Suprapubic skin (tissue), 4 donors: ENCODE data around the gene DCAKD. TPM values are rescaled to one million over a fixed set of nuclear protein-coding genes. Genes with fewer than 3 reads are reported as not detected.

Experiments used
- DNase-seq, 2 donors: peaks; one replicate each; pipeline ENCODE4 v3.0.0-alpha.2; 2019; ENCODE audit warnings: low spot score in 2 of 2
- H3K27ac ChIP-seq: fragments of 200-600 bp; sonication (generic); one replicate; pipeline ENCODE4 v1.5.1; 2019
- H3K27me3 ChIP-seq: fragments of 200-600 bp; sonication (generic); one replicate; pipeline ENCODE4 v1.5.1; 2019
- H3K36me3 ChIP-seq: fragments of 200-600 bp; sonication (generic); one replicate; pipeline ENCODE4 v1.5.1; 2019
- H3K4me1 ChIP-seq: fragments of 200-600 bp; sonication (generic); one replicate; pipeline ENCODE4 v1.5.1; 2019
- H3K4me3 ChIP-seq: fragments of 200-600 bp; sonication (generic); one replicate; pipeline ENCODE4 v1.5.1; 2019; ENCODE audit warnings: mild to moderate bottlenecking
- H3K9me3 ChIP-seq: fragments of 200-600 bp; sonication (generic); one replicate; pipeline ENCODE4 v1.5.1; 2019
- CTCF ChIP-seq, 2 donors: fragments of 200-600 bp in 1 of 2; fragments of 450-650 bp in 1 of 2; sonication (generic) in 1 of 2; IDR thresholded peaks; one replicate each; pipeline ENCODE4 v1.5.1; 2016 to 2019; ENCODE audit warnings: antibody characterized with exemption in 2 of 2, mild to moderate bottlenecking in 1 of 2, moderate library complexity in 1 of 2
- EP300 ChIP-seq: sonication (generic); formaldehyde crosslinking; IDR thresholded peaks from one replicate; pipeline ENCODE4 v1.6.1; 2017; ENCODE audit warnings: antibody characterized with exemption
- POLR2A ChIP-seq, 2 donors: fragments of 450-650 bp; IDR thresholded peaks; one replicate each; pipeline ENCODE4 v1.6.1; 2017; ENCODE audit warnings: antibody characterized with exemption in 2 of 2, mild to moderate bottlenecking in 2 of 2, moderate library complexity in 2 of 2
- POLR2AphosphoS5 ChIP-seq, 3 donors: sonication (generic); formaldehyde crosslinking; IDR thresholded peaks; one replicate each; pipeline ENCODE4 v1.6.1; 2017; ENCODE audit warnings: antibody characterized with exemption in 3 of 3
- WGBS: methylation state at CpG from one replicate; pipeline ENCODE4 v1.1.5; 2018; 5-methylcytosine and 5-hydroxymethylcytosine counted together
- total RNA-seq, 4 donors: library from RNA; depleted of rRNA; stranded (reverse); fragments of >200 nt; gene quantifications; one replicate each; pipeline ENCODE4 v1.1.0, GENCODE V29; 2016

Gene DCAKD
- total RNA-seq, 4 donors from 2014 or later = 49.1 to 68.5 (median 60.9) TPM

GRCh38 chr17:45034599-45034998, 16.8 kb downstream of the DCAKD start:
- no peaks in the 10 kb centered on the region for H3K27me3 ChIP-seq
- peaks cover 16% of the 10 kb centered on the region for H3K4me1 ChIP-seq
- H3K4me3 ChIP-seq = no peak overlapping the region
- peaks cover 56% of the 10 kb centered on the region for H3K36me3 ChIP-seq
- 91% methylated on average over 14 of the region's 14 CpGs for WGBS
- DNase-seq = no peak
- TF ChIP-seq EP300 (no peak), POLR2A (IDR thresholded peaks at IDR 0.05) (no peak), CTCF (IDR thresholded peaks at IDR 0.05) (no peak), POLR2AphosphoS5 (IDR thresholded peaks at IDR 0.05) (no peak)
- H3K9me3 ChIP-seq = no peaks in the 10 kb centered on the region
- no peak overlapping the region for H3K27ac ChIP-seq

GRCh38 chr17:45032174-45032541, 19.3 kb downstream of the DCAKD start:
- DNase-seq = no peak
- no peak for TF ChIP-seq POLR2AphosphoS5 (IDR thresholded peaks at IDR 0.05)
- TF ChIP-seq CTCF (IDR thresholded peaks at IDR 0.05) = no peak
- TF ChIP-seq EP300 = no peak
- Histone ChIP-seq H3K27ac (no peak overlapping the region), H3K9me3 (no peaks in the 10 kb centered on the region), H3K4me1 (no peaks in the 10 kb centered on the region), H3K36me3 (peaks cover 68% of the 10 kb centered on the region), H3K4me3 (no peak overlapping the region), H3K27me3 (no peaks in the 10 kb centered on the region)
- 82% methylated on average over 9 of the region's 9 CpGs for WGBS

- H3K4me3 ChIP-seq = no peak overlapping the region
- WGBS = 81% methylated on average over 14 of the region's 14 CpGs
- no peaks in the 10 kb centered on the region for H3K27me3 ChIP-seq
- H3K9me3 ChIP-seq = no peaks in the 10 kb centered on the region
- H3K36me3 ChIP-seq = peaks cover 75% of the 10 kb centered on the region
- no peak overlapping the region for H3K27ac ChIP-seq
- TF ChIP-seq POLR2A (IDR thresholded peaks at IDR 0.05) (no peak), POLR2AphosphoS5 (IDR thresholded peaks at IDR 0.05) (no peak), CTCF (IDR thresholded peaks at IDR 0.05) (no peak), EP300 (no peak)
- no peak for DNase-seq
- no peaks in the 10 kb centered on the region for H3K4me1 ChIP-seq
Observed at GRCh38 chr17:45031231-45032173, 19.9 kb downstream of the DCAKD start.

- H3K4me1 ChIP-seq = no peaks in the 10 kb centered on the region
- 88% methylated on average over 5 of the region's 6 CpGs for WGBS
- TF ChIP-seq POLR2A (IDR thresholded peaks at IDR 0.05) (no peak), EP300 (no peak), CTCF (IDR thresholded peaks at IDR 0.05) (no peak), POLR2AphosphoS5 (IDR thresholded peaks at IDR 0.05) (no peak)
- DNase-seq = no peak
- peaks cover 77% of the 10 kb centered on the region for H3K36me3 ChIP-seq
- no peak overlapping the region for H3K4me3 ChIP-seq
- H3K27ac ChIP-seq = no peak overlapping the region
- no peaks in the 10 kb centered on the region for H3K27me3 ChIP-seq
- H3K9me3 ChIP-seq = no peaks in the 10 kb centered on the region
Observed at GRCh38 chr17:45030733-45031132, 20.7 kb downstream of the DCAKD start.

- Histone ChIP-seq H3K27me3 (no peaks in the 10 kb centered on the region), H3K4me1 (no peaks in the 10 kb centered on the region), H3K27ac (no peak overlapping the region), H3K9me3 (no peaks in the 10 kb centered on the region), H3K36me3 (peaks cover 73% of the 10 kb centered on the region), H3K4me3 (no peak overlapping the region)
- TF ChIP-seq CTCF (IDR thresholded peaks at IDR 0.05) (no peak), POLR2A (IDR thresholded peaks at IDR 0.05) (no peak), POLR2AphosphoS5 (IDR thresholded peaks at IDR 0.05) (no peak), EP300 (no peak)
- DNase-seq = no peak
- WGBS = 91% methylated on average over 16 of the region's 17 CpGs
Observed at GRCh38 chr17:45029758-45030423, 21.5 kb downstream of the DCAKD start.
